ENCODE measurements around the gene NOXRED1.

Gene NOXRED1

DNA sequence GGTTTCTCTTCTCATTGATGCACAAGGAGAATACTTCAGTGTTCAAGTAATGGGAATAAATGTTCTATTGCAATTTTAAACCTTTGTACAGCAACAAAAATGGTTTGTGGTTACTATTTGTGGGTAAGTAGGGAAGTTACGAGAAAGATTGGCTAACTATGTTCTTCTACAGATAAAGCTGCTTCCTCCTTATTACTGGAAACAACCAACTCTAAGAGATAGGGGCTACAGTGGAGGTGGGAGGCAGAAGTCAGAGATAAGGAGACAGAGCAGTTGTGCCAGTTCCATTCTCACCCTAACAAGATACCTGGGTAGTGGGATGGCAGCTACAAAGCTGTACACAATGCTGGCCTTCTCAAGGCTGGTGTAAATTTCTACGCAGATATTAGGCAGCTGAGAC lies 16.2 kb downstream of the NOXRED1 start:
- H3K36me3 ChIP-seq (ENCODE audit: insufficient read depth), result no peaks in the 10 kb centered on the region
- H3K4me2 ChIP-seq, result no peak overlapping the region
- H3K9ac ChIP-seq, result no peak overlapping the region
- H2AFZ ChIP-seq (ENCODE audit: low read depth), result no peak overlapping the region
- H3K27me3 ChIP-seq (ENCODE audit: insufficient read depth, low read depth), result no peaks in the 10 kb centered on the region
- TF ChIP-seq, protein P1, sequence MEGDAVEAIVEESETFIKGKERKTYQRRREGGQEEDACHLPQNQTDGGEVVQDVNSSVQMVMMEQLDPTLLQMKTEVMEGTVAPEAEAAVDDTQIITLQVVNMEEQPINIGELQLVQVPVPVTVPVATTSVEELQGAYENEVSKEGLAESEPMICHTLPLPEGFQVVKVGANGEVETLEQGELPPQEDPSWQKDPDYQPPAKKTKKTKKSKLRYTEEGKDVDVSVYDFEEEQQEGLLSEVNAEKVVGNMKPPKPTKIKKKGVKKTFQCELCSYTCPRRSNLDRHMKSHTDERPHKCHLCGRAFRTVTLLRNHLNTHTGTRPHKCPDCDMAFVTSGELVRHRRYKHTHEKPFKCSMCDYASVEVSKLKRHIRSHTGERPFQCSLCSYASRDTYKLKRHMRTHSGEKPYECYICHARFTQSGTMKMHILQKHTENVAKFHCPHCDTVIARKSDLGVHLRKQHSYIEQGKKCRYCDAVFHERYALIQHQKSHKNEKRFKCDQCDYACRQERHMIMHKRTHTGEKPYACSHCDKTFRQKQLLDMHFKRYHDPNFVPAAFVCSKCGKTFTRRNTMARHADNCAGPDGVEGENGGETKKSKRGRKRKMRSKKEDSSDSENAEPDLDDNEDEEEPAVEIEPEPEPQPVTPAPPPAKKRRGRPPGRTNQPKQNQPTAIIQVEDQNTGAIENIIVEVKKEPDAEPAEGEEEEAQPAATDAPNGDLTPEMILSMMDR (conservative IDR thresholded peaks at IDR 0.05; ENCODE audit: low read depth, low read length), result no peak
- H4K20me1 ChIP-seq (ENCODE audit: insufficient read depth), result no peaks in the 10 kb centered on the region
- H3K4me3 ChIP-seq (IDR thresholded peaks at IDR 0.05; ENCODE audit: insufficient read depth, low read depth, low read length), result no peak overlapping the region
- H3K79me2 ChIP-seq (ENCODE audit: insufficient read depth, low read depth), result no peaks in the 10 kb centered on the region
- no peak overlapping the region for H3K27ac ChIP-seq
- no peaks in the 10 kb centered on the region for H3K4me1 ChIP-seq (ENCODE audit: low read depth, poor library complexity, severe bottlenecking)

DNA sequence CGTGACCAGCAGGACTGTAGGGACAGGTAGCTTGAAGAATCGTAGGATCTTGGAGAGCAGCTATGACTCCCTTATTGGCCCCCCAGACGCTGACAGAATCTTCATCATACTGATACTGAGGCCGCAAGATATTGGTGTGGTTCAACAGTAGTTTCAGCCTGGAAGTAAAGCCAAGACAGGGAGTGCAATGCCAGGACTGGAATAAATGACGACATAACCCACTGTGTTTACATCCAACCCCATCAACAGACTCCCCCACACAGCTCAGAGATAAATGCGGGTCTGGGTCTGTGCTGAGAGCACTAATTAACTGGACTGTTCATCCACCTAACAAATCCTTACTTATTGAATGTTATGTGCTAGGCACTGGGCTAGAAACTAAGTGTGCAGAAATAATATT lies 16.6 kb downstream of the NOXRED1 start:
- Histone ChIP-seq H3K4me2 (no peak overlapping the region), H2AFZ (ENCODE audit: low read depth) (no peak overlapping the region), H3K27ac (no peak overlapping the region), H3K4me3 (IDR thresholded peaks at IDR 0.05; ENCODE audit: insufficient read depth, low read depth, low read length) (no peak overlapping the region), H4K20me1 (ENCODE audit: insufficient read depth) (no peaks in the 10 kb centered on the region), H3K36me3 (ENCODE audit: insufficient read depth) (no peaks in the 10 kb centered on the region), H3K79me2 (ENCODE audit: insufficient read depth, low read depth) (no peaks in the 10 kb centered on the region), H3K9ac (no peak overlapping the region), H3K4me1 (ENCODE audit: low read depth, poor library complexity, severe bottlenecking) (no peaks in the 10 kb centered on the region), H3K27me3 (ENCODE audit: insufficient read depth, low read depth) (no peaks in the 10 kb centered on the region)
- TF ChIP-seq, protein P1 (conservative IDR thresholded peaks at IDR 0.05; ENCODE audit: low read depth, low read length), result no peak

DNA sequence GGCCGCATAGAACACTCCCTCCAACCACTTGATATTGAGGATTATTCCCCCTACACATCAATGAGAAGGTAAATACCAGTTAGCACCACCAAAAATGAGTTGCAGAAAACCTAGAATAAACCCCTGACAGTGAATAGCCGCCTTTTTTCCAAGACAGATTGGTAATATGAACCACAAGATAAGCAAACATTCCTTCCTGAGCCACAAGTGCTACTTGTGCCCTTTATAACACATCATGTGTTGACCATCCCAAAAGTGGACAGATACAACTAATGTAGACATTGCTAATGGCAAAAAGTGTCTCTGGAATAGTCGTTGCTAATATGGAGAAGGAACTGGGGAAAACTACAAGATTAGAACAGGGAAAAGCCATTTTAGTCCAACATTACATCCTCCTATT lies 17.2 kb downstream of the NOXRED1 start:
- TF ChIP-seq, protein P1 (conservative IDR thresholded peaks at IDR 0.05; ENCODE audit: low read depth, low read length), result no peak
- H3K27me3 ChIP-seq (ENCODE audit: insufficient read depth, low read depth), result no peaks in the 10 kb centered on the region
- no peak overlapping the region for H3K4me2 ChIP-seq

DNA sequence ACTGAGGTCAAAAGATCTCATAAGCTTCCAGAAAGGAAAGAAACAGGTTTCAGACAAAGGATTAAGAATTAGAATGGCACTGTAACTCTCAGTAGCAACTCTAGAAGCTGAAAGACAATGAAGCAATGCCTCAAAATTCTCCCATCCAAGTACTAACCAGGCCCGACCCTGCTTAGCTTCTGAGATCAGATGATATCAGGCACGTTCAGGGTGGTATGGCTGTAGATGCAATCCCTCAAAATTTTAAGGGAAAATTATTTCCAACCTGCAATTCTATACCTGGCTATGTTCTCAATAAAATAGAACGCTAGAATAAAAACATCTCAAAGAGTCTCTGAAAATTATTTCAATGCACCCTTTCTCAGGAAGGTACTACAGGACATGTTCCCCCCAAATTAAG lies 19.6 kb downstream of the NOXRED1 start:
- Histone ChIP-seq H2AFZ (ENCODE audit: low read depth) (no peak overlapping the region), H3K4me1 (ENCODE audit: low read depth, poor library complexity, severe bottlenecking) (no peaks in the 10 kb centered on the region), H4K20me1 (ENCODE audit: insufficient read depth) (no peaks in the 10 kb centered on the region), H3K9ac (no peak overlapping the region), H3K4me2 (no peak overlapping the region), H3K27ac (no peak overlapping the region), H3K79me2 (ENCODE audit: insufficient read depth, low read depth) (no peaks in the 10 kb centered on the region), H3K4me3 (IDR thresholded peaks at IDR 0.05; ENCODE audit: insufficient read depth, low read depth, low read length) (no peak overlapping the region), H3K36me3 (ENCODE audit: insufficient read depth) (no peaks in the 10 kb centered on the region), H3K27me3 (ENCODE audit: insufficient read depth, low read depth) (no peaks in the 10 kb centered on the region)
- TF ChIP-seq, protein P1 (conservative IDR thresholded peaks at IDR 0.05; ENCODE audit: low read depth, low read length), result no peak

More for the DNA sequence above, 17.2 kb downstream of the NOXRED1 start:
- Histone ChIP-seq H3K27ac (no peak overlapping the region), H4K20me1 (ENCODE audit: insufficient read depth) (no peaks in the 10 kb centered on the region), H3K9ac (no peak overlapping the region), H3K79me2 (ENCODE audit: insufficient read depth, low read depth) (no peaks in the 10 kb centered on the region), H2AFZ (ENCODE audit: low read depth) (no peak overlapping the region), H3K36me3 (ENCODE audit: insufficient read depth) (no peaks in the 10 kb centered on the region), H3K4me1 (ENCODE audit: low read depth, poor library complexity, severe bottlenecking) (no peaks in the 10 kb centered on the region), H3K4me3 (IDR thresholded peaks at IDR 0.05; ENCODE audit: insufficient read depth, low read depth, low read length) (no peak overlapping the region)

Measured in KMS-11 (cell line).